Neural cell (in vitro differentiated cells): ENCODE results near the gene GALNT13.

Experiments
- EZH2 ChIP-seq: fragments of 200-600, 300-800 bp; shearing (Covaris generic), sonication (generic); IDR thresholded peaks from 2 replicates; pipeline ENCODE4 v1.6.1; 2014; ENCODE audit warnings: antibody characterized with exemption, low read length, borderline replicate concordance, mild to moderate bottlenecking; ENCODE audit not compliant: insufficient read depth, poor library complexity, severe bottlenecking
- POLR2AphosphoS5 ChIP-seq: IDR thresholded peaks from 2 replicates; pipeline ENCODE4 v1.6.1; 2012
- TF ChIP-seq, protein P1 (sequence below): IDR thresholded peaks from 2 replicates; pipeline ENCODE4 v1.6.1; 2012; ENCODE audit warnings: borderline replicate concordance
- TF ChIP-seq, protein P2 (sequence below): fragments of 450-650 bp; IDR thresholded peaks from 2 replicates; pipeline ENCODE4 v1.5.1; 2014; ENCODE audit warnings: antibody characterized with exemption, mild to moderate bottlenecking, moderate library complexity; ENCODE audit not compliant: poor library complexity, severe bottlenecking

- no peak for TF ChIP-seq POLR2AphosphoS5
- TF ChIP-seq, protein P1, sequence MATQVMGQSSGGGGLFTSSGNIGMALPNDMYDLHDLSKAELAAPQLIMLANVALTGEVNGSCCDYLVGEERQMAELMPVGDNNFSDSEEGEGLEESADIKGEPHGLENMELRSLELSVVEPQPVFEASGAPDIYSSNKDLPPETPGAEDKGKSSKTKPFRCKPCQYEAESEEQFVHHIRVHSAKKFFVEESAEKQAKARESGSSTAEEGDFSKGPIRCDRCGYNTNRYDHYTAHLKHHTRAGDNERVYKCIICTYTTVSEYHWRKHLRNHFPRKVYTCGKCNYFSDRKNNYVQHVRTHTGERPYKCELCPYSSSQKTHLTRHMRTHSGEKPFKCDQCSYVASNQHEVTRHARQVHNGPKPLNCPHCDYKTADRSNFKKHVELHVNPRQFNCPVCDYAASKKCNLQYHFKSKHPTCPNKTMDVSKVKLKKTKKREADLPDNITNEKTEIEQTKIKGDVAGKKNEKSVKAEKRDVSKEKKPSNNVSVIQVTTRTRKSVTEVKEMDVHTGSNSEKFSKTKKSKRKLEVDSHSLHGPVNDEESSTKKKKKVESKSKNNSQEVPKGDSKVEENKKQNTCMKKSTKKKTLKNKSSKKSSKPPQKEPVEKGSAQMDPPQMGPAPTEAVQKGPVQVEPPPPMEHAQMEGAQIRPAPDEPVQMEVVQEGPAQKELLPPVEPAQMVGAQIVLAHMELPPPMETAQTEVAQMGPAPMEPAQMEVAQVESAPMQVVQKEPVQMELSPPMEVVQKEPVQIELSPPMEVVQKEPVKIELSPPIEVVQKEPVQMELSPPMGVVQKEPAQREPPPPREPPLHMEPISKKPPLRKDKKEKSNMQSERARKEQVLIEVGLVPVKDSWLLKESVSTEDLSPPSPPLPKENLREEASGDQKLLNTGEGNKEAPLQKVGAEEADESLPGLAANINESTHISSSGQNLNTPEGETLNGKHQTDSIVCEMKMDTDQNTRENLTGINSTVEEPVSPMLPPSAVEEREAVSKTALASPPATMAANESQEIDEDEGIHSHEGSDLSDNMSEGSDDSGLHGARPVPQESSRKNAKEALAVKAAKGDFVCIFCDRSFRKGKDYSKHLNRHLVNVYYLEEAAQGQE: no peak
- TF ChIP-seq EZH2: no peak
- TF ChIP-seq, protein P2, sequence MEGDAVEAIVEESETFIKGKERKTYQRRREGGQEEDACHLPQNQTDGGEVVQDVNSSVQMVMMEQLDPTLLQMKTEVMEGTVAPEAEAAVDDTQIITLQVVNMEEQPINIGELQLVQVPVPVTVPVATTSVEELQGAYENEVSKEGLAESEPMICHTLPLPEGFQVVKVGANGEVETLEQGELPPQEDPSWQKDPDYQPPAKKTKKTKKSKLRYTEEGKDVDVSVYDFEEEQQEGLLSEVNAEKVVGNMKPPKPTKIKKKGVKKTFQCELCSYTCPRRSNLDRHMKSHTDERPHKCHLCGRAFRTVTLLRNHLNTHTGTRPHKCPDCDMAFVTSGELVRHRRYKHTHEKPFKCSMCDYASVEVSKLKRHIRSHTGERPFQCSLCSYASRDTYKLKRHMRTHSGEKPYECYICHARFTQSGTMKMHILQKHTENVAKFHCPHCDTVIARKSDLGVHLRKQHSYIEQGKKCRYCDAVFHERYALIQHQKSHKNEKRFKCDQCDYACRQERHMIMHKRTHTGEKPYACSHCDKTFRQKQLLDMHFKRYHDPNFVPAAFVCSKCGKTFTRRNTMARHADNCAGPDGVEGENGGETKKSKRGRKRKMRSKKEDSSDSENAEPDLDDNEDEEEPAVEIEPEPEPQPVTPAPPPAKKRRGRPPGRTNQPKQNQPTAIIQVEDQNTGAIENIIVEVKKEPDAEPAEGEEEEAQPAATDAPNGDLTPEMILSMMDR: no peak
These were observed 249.0 kb downstream of the GALNT13 start for GRCh38 chr2:154120706-154121105.
